HG02759 (cell line): ENCODE results near the gene RNASE4.
A peak's percentile ranks its signal among the peaks of the same experiment; 100 is the strongest.

Source experiments
- ATAC-seq: cut with Tn5 transposase; IDR thresholded peaks from one replicate; pipeline ENCODE4 v1.9.1; 2021; ENCODE audit warnings: mild to moderate bottlenecking, moderate library complexity; ENCODE audit not compliant: unreplicated experiment

Gene RNASE4

DNA sequence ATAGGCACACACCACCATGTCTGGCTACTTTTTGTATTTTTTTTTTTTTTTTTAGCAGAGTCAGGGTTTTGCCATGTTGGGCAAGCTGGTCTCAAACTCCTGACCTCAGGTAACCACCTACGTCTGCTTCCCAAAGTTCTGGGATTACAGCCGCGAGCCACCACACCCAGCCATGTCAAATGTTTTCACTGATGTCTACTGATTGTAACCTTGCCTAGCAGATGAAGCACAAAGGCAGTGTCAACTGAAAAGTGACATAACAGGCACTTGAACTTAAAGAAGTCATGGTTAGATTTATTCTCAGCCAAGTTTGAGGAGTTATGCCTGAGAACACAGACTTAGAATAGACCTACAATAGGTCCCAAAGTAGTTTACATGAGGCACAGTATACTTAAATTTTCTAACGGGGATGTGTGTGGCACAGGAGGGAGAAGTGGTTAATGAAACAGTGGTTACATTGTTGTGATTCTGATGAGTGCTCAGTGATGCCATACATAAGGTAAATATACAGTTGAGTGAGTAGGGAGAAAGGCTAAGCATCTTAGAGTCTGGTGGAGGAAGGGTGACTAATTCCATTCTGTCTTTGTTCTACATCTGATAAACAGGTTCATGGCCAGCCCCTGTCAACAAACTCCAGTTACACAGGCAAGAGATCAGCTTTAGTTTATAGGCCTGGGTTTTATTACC, 12.6 kb upstream of the RNASE4 start:
- ATAC-seq, result peak; percentile 53

DNA sequence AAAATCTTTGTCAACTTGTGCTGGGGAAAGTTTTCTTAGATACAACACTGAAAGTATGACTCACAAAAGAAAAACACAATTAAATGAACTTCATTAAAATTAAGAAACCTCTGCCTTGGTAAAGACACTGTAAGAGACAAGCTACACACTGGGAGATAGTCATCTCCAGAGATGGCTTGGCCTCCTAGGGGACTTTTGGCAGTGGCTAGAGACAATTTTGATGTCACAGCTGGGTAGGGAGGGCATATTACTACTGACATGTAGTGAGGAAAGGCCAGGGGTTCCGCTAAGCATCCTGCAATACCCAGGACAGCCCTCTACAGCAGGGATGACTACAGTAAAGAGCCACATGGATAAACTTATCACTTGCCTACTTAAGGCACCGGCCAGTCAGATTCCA, 8.7 kb upstream of the RNASE4 start:
- ATAC-seq, result no peak

DNA sequence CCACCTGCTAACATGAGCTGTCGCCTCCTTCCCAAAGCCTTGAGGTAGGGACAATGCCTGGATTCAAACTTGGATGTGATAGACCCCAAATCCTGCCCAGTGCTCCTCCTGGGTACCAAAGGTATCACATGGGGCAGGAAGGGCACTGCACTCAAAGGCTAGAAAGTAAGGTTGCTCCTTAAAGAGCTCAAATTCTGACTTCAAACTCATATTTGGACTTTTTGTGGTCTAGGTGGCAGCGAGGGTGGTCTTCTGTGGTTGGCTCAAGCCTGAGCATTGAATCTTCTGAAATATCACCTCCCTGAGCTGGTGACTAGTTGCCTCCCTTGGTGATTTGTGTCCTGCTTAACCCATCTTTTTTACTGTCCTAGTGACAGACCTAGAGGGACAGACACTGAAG, 8.3 kb upstream of the RNASE4 start:
- ATAC-seq, result no peak

DNA sequence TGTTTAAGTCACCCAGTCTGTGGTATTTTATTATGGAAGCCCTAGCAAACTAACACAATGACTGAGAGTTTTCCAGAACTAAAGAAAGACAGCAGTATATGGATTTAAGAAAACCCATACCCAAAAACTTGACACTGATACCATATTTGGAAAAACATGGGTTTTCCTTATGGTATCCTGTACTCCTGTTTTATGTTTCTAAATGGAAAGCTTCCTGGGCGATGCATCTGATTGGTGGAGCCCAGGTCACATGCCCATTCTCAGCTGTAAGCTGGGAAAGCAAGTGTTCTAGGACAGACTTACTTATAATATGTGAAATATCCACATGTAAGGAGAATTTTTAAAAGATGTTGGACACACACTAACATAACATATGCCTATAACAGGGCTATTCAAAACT, 4.5 kb upstream of the RNASE4 start:
- no peak for ATAC-seq

DNA sequence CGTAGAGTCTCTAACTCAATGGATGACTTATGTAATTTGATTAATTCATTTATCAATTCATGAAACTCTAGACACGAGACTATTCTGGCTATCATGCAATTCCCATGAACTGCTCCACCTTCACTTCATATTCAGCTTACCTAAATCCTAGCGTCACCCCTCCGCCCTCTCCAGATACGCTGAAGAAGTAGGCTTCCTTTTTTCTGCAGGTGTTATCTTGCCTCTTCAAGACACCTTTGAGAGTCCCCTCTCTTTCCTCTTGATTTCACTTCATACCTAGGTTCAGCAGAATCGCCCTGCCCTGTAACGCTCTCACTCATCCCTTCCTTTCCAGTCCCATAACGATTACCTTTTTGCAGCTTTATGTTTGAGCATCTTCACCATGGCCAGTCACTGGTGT, 4.0 kb upstream of the RNASE4 start:
- ATAC-seq, result no peak

DNA sequence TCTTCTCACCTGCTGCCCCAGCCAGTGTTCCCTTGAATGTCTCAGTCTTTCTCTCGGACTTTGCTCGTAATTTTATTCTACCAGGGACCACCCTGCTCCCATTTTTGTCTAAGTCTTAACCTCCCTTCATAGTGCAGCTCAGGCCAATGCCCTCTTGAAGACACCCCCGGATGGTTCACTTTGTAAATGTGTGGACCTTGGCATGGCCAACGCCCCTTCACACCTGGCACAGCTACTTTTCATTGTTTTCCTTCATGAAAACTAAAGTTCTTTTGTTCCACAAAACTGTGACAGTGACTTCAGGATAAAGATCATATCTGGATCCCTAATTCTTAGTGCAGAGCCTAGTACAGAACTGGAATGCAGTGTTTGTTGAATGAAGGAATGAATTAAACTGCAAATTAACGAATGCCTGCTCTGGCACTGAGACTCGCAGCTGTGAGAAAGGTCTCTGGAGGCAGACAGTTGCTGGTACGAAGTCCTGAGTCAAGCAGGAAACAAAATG, 3.5 kb upstream of the RNASE4 start:
- no peak for ATAC-seq

DNA sequence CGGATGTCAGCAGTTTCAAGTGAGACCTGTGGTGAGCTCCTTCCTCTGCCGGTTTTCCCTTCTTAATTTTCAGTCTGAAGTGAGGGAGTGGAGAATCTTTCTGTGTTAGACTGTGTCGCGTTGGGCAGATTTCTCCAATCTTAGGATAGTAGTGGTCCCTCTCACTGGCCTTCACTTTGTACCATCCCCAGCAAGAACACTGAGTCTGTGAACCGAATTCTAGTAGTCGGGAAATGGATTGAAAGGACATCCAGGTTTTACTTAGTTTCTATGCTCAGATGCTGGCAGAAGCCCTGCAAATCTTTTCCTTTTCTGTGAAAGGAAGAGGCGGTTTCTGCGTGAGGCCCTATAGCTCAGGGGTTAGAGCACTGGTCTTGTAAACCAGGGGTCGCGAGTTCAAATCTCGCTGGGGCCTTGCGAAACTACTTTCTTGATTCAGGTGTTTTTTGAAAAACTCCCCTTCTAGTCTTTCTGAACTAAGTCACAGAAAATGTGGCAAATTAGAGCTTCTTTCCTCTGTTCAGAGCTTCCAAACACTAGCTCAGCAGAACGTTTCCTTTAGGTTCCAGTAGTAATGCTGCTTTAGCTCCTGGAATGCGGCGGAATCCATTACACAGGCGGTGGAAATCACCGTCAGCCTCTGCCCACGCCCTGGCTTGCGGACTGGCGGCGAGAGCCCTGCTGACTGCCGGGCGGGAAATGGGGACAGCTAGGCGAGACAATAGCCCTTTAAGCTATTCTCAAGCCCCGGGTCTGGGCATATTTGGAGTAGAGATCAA, 2.8 kb upstream of the RNASE4 start:
- ATAC-seq, result peak; percentile 30

DNA sequence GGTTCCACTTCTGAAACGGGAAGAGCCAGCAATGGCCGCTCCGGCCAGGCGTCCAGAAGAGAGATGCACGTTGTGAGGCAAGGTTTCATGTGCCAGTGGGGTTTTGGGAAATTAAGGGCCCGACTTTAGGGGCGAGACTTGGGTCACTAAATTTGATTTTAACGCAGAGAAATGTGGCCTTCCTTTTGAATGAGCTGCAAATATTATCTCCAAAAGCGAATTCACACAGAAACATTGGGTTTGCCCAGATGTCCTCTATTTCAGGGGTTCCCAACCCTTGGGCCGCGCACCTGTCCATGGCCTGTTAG, 2.3 kb upstream of the RNASE4 start:
- no peak for ATAC-seq

DNA sequence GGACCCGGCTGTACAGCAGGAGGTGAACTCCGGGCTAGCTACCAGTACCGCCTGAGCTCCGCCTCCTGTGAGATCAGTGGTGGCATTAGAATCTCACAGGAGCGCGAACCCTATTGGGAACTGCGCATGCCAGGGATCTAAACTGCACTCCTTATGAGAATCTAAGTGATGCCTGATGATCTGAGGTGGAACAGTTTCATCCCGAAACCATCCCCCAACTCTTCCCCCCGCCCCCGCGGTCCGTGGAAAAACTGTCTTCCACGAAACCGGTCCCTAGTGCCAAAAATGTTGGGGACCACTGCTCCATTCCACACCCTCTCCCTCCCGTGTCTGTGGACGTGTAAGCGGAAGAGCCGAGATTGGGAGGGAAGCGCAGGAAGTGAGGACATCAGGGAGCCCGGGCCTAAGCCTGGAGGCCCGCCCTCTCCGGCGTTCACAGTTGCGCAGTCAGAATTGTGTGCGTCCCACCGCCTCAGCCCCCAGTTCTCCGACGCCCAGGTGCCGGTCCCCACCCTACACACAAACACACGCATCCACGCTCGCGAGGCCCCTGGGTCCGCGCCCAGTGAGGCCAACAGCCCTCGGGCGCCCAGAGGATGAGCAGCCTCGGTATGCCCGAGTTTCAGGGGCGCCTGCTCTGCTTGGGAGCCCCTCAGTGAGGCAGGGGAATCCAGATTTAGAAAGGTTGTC, 1.8 kb upstream of the RNASE4 start:
- peak; percentile 49 for ATAC-seq

DNA sequence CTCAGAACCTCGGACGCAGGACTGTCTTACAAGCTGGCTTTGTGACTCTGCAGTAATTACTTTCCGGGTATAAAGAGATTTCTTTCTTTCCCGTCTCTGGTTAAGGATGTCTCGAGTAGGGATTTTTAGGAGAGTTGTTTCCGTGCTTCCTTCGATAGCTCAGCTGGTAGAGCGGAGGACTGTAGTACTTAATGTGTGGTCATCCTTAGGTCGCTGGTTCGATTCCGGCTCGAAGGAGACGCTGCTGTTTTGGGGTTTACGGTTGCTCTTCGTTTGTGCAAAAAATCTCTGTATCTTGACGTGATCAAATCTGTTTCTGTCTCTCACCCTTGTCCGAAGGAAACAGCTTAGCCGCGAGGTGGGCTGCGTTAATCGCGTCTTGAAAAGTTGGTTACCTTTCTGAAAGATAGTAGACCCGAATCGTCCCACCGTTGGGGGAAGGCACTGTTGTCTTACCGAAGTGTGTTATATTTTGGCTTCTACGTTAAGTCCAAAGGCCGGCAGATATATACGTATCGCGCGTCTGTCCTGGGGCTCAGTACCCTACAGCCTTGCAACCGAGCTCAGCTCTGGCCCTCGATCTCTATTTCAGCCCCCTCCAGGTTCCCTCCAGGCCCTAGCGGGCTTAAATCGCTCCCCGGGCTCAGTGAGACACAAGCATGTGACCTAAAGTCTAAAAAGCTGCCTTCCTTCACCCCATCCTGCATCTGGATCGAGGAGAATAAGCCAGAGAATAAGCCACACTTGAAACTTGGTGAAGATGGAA, 1.1 kb upstream of the RNASE4 start:
- peak; percentile 33 for ATAC-seq

DNA sequence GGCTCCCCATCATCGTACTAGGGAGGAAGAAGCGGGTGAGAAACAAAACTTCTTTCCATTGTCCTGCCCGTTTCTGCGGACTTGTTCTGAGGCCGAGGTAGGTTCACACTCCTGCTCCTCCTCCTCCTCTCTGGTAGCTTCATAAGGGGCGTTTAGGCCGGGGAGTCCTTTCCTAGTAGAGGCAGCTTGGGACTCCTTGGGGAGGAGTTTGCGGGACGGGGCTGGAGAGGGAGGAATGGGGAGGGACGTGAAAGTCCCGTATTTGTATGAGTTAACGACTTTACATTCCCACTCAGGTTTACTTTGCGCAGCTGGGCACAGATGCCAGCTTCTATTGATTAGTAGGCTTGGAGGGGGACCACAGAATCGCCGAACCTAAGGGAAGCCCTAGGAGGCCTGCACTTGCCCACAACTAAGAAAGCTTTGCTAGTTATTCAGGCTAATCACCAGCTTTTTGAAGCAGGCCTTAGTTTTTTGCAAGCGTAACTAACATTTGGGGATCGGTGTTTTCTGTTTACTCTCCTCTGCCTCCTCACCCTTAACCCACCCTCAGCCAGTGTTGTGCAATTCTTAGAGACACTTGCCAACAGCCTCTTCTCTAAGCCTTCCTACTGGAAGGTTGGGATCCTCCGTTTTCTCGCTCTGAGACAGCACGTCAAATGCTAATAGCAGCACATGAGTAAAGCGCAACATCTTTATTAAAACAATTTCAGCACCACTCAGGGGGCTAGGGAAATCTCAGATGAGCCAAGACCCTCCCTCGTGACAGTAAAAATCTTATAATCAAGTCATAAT, 499 bp downstream of the RNASE4 start:
- ATAC-seq, result no peak

DNA sequence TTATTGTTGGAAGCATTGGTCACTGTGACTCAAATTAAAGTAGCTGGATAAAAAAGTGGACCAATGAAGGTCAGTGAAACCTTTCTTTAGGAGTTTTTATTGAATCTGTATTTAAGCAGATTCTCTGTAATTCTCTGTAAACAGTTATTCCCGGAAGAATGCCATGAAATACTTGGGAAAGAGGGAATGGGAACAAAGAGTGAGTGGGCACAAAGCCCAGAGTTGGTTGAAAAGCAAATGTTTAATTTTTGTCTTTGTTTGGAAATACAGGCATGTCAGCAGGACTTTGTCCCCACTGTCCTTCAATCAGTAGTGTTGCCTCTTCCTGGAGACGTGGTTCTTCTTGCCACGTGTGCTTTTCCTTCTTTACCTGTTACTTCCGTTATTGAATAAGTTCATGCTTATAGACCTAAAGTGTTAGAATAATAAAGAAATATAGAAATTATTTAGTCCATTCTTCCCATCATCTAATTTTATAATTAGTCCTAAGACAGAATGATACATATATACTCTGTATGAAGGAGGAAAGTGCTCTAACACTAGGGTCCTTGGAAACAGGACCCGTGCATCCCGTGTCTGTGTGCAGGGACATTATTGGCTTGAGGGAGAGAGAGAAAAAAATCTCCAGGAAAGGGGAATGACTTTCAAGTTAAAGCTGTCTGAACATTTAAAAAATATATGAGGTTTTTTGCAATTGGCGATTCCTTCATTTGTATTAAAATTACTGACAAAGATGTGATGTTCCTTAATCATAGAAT, 2.2 kb downstream of the RNASE4 start:
- no peak for ATAC-seq

DNA sequence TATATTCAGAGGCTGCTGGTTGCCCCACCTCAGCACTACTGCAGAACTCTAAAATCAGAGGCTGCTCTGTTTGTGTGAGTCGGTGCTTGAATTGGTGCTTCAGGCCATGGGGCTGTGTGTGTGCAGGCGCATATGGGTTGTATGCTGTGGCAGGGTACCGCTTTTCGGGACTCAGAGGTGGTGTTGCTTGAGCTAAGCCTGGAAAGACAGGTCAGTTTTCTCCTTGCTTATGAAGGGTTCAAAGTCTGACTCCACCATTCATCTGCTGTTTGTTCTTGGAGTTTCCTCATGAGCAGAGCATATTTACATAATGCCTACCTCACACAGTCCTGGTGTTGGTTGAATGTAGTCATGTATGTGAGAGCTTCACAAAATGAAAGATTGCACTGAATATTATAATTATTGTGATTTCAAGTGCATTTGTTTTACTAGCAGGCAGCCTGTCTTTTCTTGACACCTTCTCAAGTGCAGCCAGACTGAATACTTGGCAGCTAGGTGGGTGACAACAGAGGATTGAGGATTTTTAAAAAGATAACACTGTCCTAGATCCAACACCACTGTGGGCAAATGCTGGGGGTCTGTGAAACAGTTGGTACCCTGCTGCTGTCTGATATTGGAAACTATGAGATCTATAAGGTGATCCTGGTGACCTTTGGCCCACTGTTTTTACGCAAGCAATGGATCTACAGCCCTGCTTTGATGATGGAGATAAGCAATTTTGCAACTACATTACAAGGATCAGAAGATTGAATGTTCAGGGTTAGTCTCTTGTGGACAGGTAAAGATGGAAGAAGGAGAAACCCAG, 3.2 kb downstream of the RNASE4 start:
- ATAC-seq, result no peak

DNA sequence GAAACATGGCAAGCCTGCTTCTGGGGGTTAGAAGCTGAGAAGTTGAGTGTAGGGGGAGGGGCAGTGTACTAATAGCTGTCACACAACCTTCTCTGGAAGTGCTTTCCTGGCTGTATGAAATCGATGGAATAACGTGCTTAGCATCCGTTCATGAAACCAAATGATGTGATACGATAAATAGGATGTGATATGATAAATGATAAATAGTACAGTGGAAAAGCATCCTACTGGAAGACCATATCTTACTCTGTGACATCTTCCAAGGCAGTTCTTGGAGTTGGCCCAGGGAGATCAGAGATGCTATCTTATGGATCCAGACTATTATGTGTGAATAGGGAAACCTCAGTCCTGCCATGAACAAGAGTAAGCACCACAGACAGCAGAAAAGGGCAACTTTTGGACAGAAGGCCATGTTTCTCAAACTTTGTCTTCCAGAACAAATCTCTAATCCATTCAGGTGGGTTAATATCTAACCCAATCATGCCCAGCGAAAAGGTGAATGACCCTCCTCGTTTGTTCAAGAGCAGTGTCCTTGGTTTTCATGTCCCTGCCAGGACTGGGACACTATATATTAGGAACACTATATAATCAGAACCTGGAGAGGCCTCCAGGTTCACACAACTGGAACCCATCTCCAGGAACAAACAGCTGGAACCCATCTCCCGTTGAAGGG, 3.9 kb downstream of the RNASE4 start, which contains the start of gene ANG:
Gene ANG (plus strand): TSS at position 598 of the 673 bp plus-strand sequence. CDS start 4,801 bp downstream, outside the sequence.
- ATAC-seq, result no peak

DNA sequence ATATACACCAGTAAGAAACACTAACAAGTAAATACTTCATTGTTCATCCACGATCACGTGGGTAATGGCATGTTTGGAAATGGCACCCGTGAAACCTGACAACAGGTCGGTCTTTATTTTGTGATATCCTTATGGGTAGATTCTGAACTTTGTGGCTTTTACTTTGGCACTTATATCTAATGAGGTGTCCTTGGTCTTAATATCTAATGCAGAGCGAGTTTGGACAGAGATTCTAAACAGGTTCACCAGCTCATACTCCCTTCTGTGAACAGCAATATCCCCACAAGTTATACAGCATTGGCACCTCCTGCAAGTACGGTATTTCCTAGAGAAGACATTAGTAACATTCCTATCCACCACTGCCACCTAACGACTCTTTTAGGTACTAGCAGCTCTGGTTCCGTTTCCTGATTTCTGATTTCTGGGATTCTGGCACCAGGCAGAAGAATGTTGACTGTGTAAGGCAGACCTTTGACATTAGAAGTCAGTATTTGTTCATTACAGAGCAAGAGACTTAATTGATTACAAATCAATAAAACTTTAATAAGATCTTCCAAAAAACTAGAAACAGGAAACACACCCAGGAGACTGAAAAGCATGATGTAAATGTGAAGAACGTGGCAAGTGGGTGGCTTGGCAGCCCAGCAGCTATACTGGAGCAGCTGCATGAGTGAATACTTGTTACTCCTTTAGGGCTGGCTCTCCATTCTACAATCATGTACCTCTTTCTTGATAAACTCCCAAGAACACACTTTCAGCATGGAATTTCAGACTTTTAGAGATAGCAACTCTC, 6.7 kb downstream of the RNASE4 start:
- peak; percentile 71 for ATAC-seq

DNA sequence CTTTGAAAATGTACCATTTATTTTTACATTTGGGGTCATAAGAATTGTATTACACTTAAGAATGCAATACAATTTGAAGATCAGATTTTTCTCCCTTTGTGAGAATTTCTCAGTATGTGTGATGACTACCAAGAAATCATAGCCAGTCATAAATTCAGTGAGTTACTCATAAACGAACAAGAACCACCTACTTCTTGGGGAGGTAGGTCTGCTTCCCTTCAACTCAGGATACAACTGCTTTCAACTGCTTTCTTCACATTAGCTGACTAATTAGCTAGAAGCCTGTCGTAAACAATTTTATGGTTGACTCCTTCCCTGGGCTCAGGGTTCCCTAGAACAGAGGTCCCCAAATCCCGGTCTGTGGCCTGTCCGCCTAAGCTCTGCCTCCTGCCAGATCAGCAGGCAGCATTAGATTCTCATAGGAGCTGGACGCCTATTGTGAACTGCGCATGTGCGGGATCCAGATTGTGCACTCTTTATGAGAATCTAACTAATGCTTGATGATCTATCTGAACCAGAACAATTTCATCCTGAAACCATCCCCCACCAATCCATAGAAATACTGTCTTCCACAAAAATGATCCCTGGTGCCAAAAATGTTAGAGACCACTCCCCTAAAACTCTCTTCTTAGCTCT, 7.9 kb downstream of the RNASE4 start:
- ATAC-seq, result no peak

DNA sequence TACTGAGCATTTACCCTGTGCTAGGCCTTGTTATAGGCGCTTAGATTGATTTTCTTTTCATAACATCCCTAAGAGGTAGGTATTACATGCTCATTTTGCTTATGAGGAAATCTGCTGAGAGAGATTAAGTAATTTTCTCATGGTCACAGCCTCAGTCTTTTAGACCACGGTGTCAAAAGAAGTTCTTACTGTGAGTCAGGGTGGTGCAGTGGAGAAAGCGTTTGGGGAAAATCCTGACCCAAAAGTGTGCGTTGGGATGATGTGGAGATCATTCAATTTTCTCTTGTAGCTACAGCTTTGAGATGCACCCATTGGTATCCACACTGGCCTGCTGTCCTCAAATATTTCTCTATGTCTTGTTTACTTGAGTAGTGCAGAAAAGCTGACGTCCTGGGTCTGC, 12.4 kb downstream of the RNASE4 start:
- ATAC-seq, result no peak
